Tibial nerve (tissue), 3 donors: ENCODE data around the gene GLT8D1.

ENCODE experiments used
- CTCF ChIP-seq, 5 experiments: fragments of 200-600 bp in 3 of 5; fragments of 450-650 bp in 2 of 5; sonication (generic) in 3 of 5; IDR thresholded peaks; one replicate each; pipeline ENCODE4 v1.5.1; 2016 to 2019; ENCODE audit warnings: antibody characterized with exemption in 5 of 5, mild to moderate bottlenecking in 3 of 5, moderate library complexity in 2 of 5
- POLR2A ChIP-seq, 2 donors: fragments of 450-650 bp; IDR thresholded peaks; one replicate each; pipeline ENCODE4 v1.6.1; 2017; ENCODE audit warnings: antibody characterized with exemption in 2 of 2, mild to moderate bottlenecking in 2 of 2, moderate library complexity in 2 of 2

GRCh38 chr3:52694528-52695189 is 10.9 kb downstream of the GLT8D1 start:
- TF ChIP-seq POLR2A (IDR thresholded peaks at IDR 0.05) = no peak
- no peak for TF ChIP-seq CTCF (IDR thresholded peaks at IDR 0.05)
